GM12891 (cell line): ENCODE data around the gene C19orf47.

ENCODE experiments used
- POLR2A ChIP-seq: IDR thresholded peaks from 2 replicates; pipeline ENCODE4 v1.6.1; 2011; ENCODE audit warnings: low read depth, low read length, control low read depth
- POLR2AphosphoS5 ChIP-seq: IDR thresholded peaks from 2 replicates; pipeline ENCODE4 v1.6.1; 2011; ENCODE audit warnings: low read depth, low read length, control low read depth
- TAF1 ChIP-seq: IDR thresholded peaks from 2 replicates; pipeline ENCODE4 v1.6.1; 2011; ENCODE audit warnings: low read depth, low read length, control low read depth

GRCh38 chr19:40371802-40372122 lies 23.6 kb upstream of the C19orf47 start:
- TF ChIP-seq POLR2A (no peak), POLR2AphosphoS5 (no peak), TAF1 (no peak)
